SK-N-SH (cell line): Measurements from ENCODE around the gene CIROP.

Source experiments
- CHD2 ChIP-seq: fragments of 150-350 bp; IDR thresholded peaks from 2 replicates; pipeline ENCODE4 v1.6.1; 2018; ENCODE audit warnings: low read length; ENCODE audit not compliant: partially characterized antibody
- FOXM1 ChIP-seq: IDR thresholded peaks from 2 replicates; pipeline ENCODE4 v1.4.0; 2012; ENCODE audit warnings: low read depth, mild to moderate bottlenecking
- POLR2AphosphoS5 ChIP-seq: IDR thresholded peaks from 2 replicates; pipeline ENCODE4 v1.6.1; 2012; ENCODE audit warnings: low read depth, low read length
- RAD21 ChIP-seq: IDR thresholded peaks from 2 replicates; pipeline ENCODE4 v1.6.1; 2012; ENCODE audit warnings: mild to moderate bottlenecking, low read length
- RCOR1 ChIP-seq: fragments of 150-350 bp; IDR thresholded peaks from 2 replicates; pipeline ENCODE4 v1.6.1; 2017; ENCODE audit warnings: antibody characterized with exemption, low read length
- SIN3A ChIP-seq: IDR thresholded peaks from 2 replicates; pipeline ENCODE4 v1.6.1; 2012; ENCODE audit warnings: low read depth, mild to moderate bottlenecking, low read length, moderate library complexity, borderline replicate concordance
- TAF1 ChIP-seq: IDR thresholded peaks from 2 replicates; pipeline ENCODE4 v1.6.1; 2012; ENCODE audit warnings: low read depth, mild to moderate bottlenecking, low read length, moderate library complexity, borderline replicate concordance
- TF ChIP-seq, protein P1 (sequence below): fragments of 200-600 bp; sonication (generic); IDR thresholded peaks from 2 replicates; pipeline ENCODE4 v1.6.1; 2017; ENCODE audit warnings: antibody characterized with exemption, mild to moderate bottlenecking, moderate library complexity
- TF ChIP-seq, protein P2 (sequence below): IDR thresholded peaks from 2 replicates; pipeline ENCODE4 v1.4.0; 2012; ENCODE audit warnings: low read depth
- TF ChIP-seq, protein P3 (sequence below): IDR thresholded peaks from 2 replicates; pipeline ENCODE4; 2012
- TF ChIP-seq, protein P4 (sequence below): IDR thresholded peaks from 2 replicates; pipeline ENCODE4 v1.4.0; 2012; ENCODE audit warnings: low read depth, borderline replicate concordance

DNA sequence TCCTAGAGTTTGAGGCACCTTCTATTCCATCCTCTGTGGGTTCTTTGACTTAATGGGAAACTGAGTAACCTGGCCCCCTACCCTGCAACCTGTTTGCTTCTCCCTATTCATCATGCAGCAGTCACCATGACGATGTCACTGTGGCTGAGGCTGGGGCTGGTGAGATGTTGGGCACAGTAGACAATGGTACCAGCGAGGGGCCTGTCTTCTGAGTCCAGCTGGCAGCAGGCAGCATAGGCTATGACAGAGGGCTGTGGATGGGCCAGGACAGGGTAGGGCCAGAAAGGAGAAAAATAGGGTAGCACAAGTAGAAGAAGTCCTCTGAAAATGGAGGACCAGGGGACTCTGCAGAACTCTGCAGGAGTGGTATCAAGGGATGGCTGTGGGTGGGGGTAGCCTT, 2.0 kb downstream of the CIROP start:
- TF ChIP-seq POLR2AphosphoS5 (no peak), CHD2 (no peak), TAF1 (no peak), SIN3A (no peak), RCOR1 (no peak), RAD21 (no peak), FOXM1 (no peak)
- TF ChIP-seq, protein P1, sequence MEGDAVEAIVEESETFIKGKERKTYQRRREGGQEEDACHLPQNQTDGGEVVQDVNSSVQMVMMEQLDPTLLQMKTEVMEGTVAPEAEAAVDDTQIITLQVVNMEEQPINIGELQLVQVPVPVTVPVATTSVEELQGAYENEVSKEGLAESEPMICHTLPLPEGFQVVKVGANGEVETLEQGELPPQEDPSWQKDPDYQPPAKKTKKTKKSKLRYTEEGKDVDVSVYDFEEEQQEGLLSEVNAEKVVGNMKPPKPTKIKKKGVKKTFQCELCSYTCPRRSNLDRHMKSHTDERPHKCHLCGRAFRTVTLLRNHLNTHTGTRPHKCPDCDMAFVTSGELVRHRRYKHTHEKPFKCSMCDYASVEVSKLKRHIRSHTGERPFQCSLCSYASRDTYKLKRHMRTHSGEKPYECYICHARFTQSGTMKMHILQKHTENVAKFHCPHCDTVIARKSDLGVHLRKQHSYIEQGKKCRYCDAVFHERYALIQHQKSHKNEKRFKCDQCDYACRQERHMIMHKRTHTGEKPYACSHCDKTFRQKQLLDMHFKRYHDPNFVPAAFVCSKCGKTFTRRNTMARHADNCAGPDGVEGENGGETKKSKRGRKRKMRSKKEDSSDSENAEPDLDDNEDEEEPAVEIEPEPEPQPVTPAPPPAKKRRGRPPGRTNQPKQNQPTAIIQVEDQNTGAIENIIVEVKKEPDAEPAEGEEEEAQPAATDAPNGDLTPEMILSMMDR = no peak
- TF ChIP-seq, protein P2, sequence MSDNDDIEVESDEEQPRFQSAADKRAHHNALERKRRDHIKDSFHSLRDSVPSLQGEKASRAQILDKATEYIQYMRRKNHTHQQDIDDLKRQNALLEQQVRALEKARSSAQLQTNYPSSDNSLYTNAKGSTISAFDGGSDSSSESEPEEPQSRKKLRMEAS = no peak
- TF ChIP-seq, protein P3, sequence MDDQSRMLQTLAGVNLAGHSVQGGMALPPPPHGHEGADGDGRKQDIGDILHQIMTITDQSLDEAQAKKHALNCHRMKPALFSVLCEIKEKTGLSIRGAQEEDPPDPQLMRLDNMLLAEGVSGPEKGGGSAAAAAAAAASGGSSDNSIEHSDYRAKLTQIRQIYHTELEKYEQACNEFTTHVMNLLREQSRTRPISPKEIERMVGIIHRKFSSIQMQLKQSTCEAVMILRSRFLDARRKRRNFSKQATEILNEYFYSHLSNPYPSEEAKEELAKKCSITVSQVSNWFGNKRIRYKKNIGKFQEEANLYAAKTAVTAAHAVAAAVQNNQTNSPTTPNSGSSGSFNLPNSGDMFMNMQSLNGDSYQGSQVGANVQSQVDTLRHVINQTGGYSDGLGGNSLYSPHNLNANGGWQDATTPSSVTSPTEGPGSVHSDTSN = no peak
- TF ChIP-seq, protein P4, sequence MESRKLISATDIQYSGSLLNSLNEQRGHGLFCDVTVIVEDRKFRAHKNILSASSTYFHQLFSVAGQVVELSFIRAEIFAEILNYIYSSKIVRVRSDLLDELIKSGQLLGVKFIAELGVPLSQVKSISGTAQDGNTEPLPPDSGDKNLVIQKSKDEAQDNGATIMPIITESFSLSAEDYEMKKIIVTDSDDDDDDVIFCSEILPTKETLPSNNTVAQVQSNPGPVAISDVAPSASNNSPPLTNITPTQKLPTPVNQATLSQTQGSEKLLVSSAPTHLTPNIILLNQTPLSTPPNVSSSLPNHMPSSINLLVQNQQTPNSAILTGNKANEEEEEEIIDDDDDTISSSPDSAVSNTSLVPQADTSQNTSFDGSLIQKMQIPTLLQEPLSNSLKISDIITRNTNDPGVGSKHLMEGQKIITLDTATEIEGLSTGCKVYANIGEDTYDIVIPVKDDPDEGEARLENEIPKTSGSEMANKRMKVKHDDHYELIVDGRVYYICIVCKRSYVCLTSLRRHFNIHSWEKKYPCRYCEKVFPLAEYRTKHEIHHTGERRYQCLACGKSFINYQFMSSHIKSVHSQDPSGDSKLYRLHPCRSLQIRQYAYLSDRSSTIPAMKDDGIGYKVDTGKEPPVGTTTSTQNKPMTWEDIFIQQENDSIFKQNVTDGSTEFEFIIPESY = no peak
